ENCODE data around the gene SYTL3.

SYTL3 gene

GRCh38 chr6:158763434-158764182, 113.8 kb downstream of the SYTL3 start:
- Histone ChIP-seq H3K4me3 (ENCODE audit: low read length) (no peak overlapping the region), H3K4me1 (ENCODE audit: insufficient read depth, low read length) (peaks cover 2% of the 10 kb centered on the region; the same call in 1 of the 2 replicates), H3K36me3 (ENCODE audit: insufficient read depth, low read depth, low read length) (peaks cover 44% of the 10 kb centered on the region), H3K27me3 (ENCODE audit: insufficient read depth, low read length) (no peaks in the 10 kb centered on the region), H3K9me3 (ENCODE audit: insufficient read depth, low read depth, low read length) (no peaks in the 10 kb centered on the region), H3K9ac (ENCODE audit: low read depth, low read length) (no peak overlapping the region), H3K27ac (ENCODE audit: low read length) (no peak overlapping the region)

GRCh38 chr6:158764183-158764849, 114.5 kb downstream of the SYTL3 start:
- Histone ChIP-seq H3K4me1 (ENCODE audit: insufficient read depth, low read length) (no peaks in the 10 kb centered on the region), H3K9ac (ENCODE audit: low read depth, low read length) (no peak overlapping the region), H3K36me3 (ENCODE audit: insufficient read depth, low read depth, low read length) (peaks cover 51% of the 10 kb centered on the region), H3K27ac (ENCODE audit: low read length) (no peak overlapping the region), H3K9me3 (ENCODE audit: insufficient read depth, low read depth, low read length) (no peaks in the 10 kb centered on the region), H3K27me3 (ENCODE audit: insufficient read depth, low read length) (no peaks in the 10 kb centered on the region), H3K4me3 (ENCODE audit: low read length) (no peak overlapping the region)

GRCh38 chr6:158764926-158765325, 115.1 kb downstream of the SYTL3 start:
- Histone ChIP-seq H3K4me1 (ENCODE audit: insufficient read depth, low read length) (no peaks in the 10 kb centered on the region), H3K4me3 (ENCODE audit: low read length) (no peak overlapping the region), H3K36me3 (ENCODE audit: insufficient read depth, low read depth, low read length) (peaks cover 57% of the 10 kb centered on the region), H3K9ac (ENCODE audit: low read depth, low read length) (no peak overlapping the region), H3K9me3 (ENCODE audit: insufficient read depth, low read depth, low read length) (no peaks in the 10 kb centered on the region), H3K27ac (ENCODE audit: low read length) (no peak overlapping the region), H3K27me3 (ENCODE audit: insufficient read depth, low read length) (no peaks in the 10 kb centered on the region)

GRCh38 chr6:158765499-158766068, 115.7 kb downstream of the SYTL3 start:
- Histone ChIP-seq H3K4me1 (ENCODE audit: insufficient read depth, low read length) (no peaks in the 10 kb centered on the region), H3K9ac (ENCODE audit: low read depth, low read length) (no peak overlapping the region), H3K27ac (ENCODE audit: low read length) (no peak overlapping the region)

GRCh38 chr6:158766621-158767455, 117.0 kb downstream of the SYTL3 start:
- H3K9me3 ChIP-seq (ENCODE audit: insufficient read depth, low read depth, low read length): no peaks in the 10 kb centered on the region
- H3K27ac ChIP-seq (ENCODE audit: low read length): no peak overlapping the region
- H3K4me3 ChIP-seq (ENCODE audit: low read length): no peak overlapping the region
- no peak overlapping the region for H3K9ac ChIP-seq (ENCODE audit: low read depth, low read length)
- no peaks in the 10 kb centered on the region for H3K4me1 ChIP-seq (ENCODE audit: insufficient read depth, low read length)
- H3K36me3 ChIP-seq (ENCODE audit: insufficient read depth, low read depth, low read length): peaks cover 76% of the 10 kb centered on the region
- H3K27me3 ChIP-seq (ENCODE audit: insufficient read depth, low read length): no peaks in the 10 kb centered on the region

More at GRCh38 chr6:158765499-158766068, 115.7 kb downstream of the SYTL3 start:
- H3K4me3 ChIP-seq (ENCODE audit: low read length): no peak overlapping the region
- H3K27me3 ChIP-seq (ENCODE audit: insufficient read depth, low read length): no peaks in the 10 kb centered on the region
- peaks cover 63% of the 10 kb centered on the region for H3K36me3 ChIP-seq (ENCODE audit: insufficient read depth, low read depth, low read length)
- no peaks in the 10 kb centered on the region for H3K9me3 ChIP-seq (ENCODE audit: insufficient read depth, low read depth, low read length)

- no peak overlapping the region for H3K4me3 ChIP-seq (ENCODE audit: low read length)
- no peak overlapping the region for H3K9ac ChIP-seq (ENCODE audit: low read depth, low read length)
- H3K4me1 ChIP-seq (ENCODE audit: insufficient read depth, low read length): no peaks in the 10 kb centered on the region
Measured at GRCh38 chr6:158767709-158768108, 117.9 kb downstream of the SYTL3 start.

GRCh38 chr6:158768436-158768835, 118.6 kb downstream of the SYTL3 start:
- Histone ChIP-seq H3K27me3 (ENCODE audit: insufficient read depth, low read length) (no peaks in the 10 kb centered on the region), H3K9me3 (ENCODE audit: insufficient read depth, low read depth, low read length) (no peaks in the 10 kb centered on the region), H3K4me1 (ENCODE audit: insufficient read depth, low read length) (peaks cover 5% of the 10 kb centered on the region; the same call in 1 of the 2 replicates), H3K9ac (ENCODE audit: low read depth, low read length) (no peak overlapping the region), H3K36me3 (ENCODE audit: insufficient read depth, low read depth, low read length) (peaks cover 92% of the 10 kb centered on the region), H3K4me3 (ENCODE audit: low read length) (no peak overlapping the region), H3K27ac (ENCODE audit: low read length) (no peak overlapping the region)

More at GRCh38 chr6:158767709-158768108, 117.9 kb downstream of the SYTL3 start:
- Histone ChIP-seq H3K27me3 (ENCODE audit: insufficient read depth, low read length) (no peaks in the 10 kb centered on the region), H3K9me3 (ENCODE audit: insufficient read depth, low read depth, low read length) (no peaks in the 10 kb centered on the region), H3K27ac (ENCODE audit: low read length) (no peak overlapping the region), H3K36me3 (ENCODE audit: insufficient read depth, low read depth, low read length) (peaks cover 85% of the 10 kb centered on the region)

- Histone ChIP-seq H3K36me3 (ENCODE audit: insufficient read depth, low read depth, low read length) (peaks cover 100% of the 10 kb centered on the region), H3K4me1 (ENCODE audit: insufficient read depth, low read length) (peaks cover 12% of the 10 kb centered on the region; the same call in 1 of the 2 replicates), H3K27ac (ENCODE audit: low read length) (no peak overlapping the region), H3K4me3 (ENCODE audit: low read length) (no peak overlapping the region), H3K9ac (ENCODE audit: low read depth, low read length) (no peak overlapping the region), H3K27me3 (ENCODE audit: insufficient read depth, low read length) (no peaks in the 10 kb centered on the region), H3K9me3 (ENCODE audit: insufficient read depth, low read depth, low read length) (no peaks in the 10 kb centered on the region)
Measured at GRCh38 chr6:158769234-158769770, 119.4 kb downstream of the SYTL3 start.

GRCh38 chr6:158769771-158770432, 120.0 kb downstream of the SYTL3 start:
- Histone ChIP-seq H3K4me1 (ENCODE audit: insufficient read depth, low read length) (peaks cover 13% of the 10 kb centered on the region; the same call in 1 of the 2 replicates), H3K4me3 (ENCODE audit: low read length) (no peak overlapping the region), H3K9me3 (ENCODE audit: insufficient read depth, low read depth, low read length) (no peaks in the 10 kb centered on the region), H3K27me3 (ENCODE audit: insufficient read depth, low read length) (no peaks in the 10 kb centered on the region), H3K36me3 (ENCODE audit: insufficient read depth, low read depth, low read length) (peaks cover 100% of the 10 kb centered on the region), H3K9ac (ENCODE audit: low read depth, low read length) (no peak overlapping the region), H3K27ac (ENCODE audit: low read length) (no peak overlapping the region)

- H3K27ac ChIP-seq (ENCODE audit: low read length): no peak overlapping the region
- no peak overlapping the region for H3K4me3 ChIP-seq (ENCODE audit: low read length)
Measured at GRCh38 chr6:158770533-158771330, 120.9 kb downstream of the SYTL3 start.

More at GRCh38 chr6:158770533-158771330, 120.9 kb downstream of the SYTL3 start:
- no peak overlapping the region for H3K9ac ChIP-seq (ENCODE audit: low read depth, low read length)
- no peaks in the 10 kb centered on the region for H3K27me3 ChIP-seq (ENCODE audit: insufficient read depth, low read length)
- no peaks in the 10 kb centered on the region for H3K9me3 ChIP-seq (ENCODE audit: insufficient read depth, low read depth, low read length)
- peaks cover 100% of the 10 kb centered on the region for H3K36me3 ChIP-seq (ENCODE audit: insufficient read depth, low read depth, low read length)
- H3K4me1 ChIP-seq (ENCODE audit: insufficient read depth, low read length): peaks cover 16% of the 10 kb centered on the region
